ENCODE results near the gene SEPTIN10. TPM values are rescaled to one million over a fixed set of nuclear protein-coding genes. Genes with fewer than 3 reads are reported as not detected.

SEPTIN10 gene
- total RNA-seq, 1 experiment from 2014 or later, result 112 TPM

DNA sequence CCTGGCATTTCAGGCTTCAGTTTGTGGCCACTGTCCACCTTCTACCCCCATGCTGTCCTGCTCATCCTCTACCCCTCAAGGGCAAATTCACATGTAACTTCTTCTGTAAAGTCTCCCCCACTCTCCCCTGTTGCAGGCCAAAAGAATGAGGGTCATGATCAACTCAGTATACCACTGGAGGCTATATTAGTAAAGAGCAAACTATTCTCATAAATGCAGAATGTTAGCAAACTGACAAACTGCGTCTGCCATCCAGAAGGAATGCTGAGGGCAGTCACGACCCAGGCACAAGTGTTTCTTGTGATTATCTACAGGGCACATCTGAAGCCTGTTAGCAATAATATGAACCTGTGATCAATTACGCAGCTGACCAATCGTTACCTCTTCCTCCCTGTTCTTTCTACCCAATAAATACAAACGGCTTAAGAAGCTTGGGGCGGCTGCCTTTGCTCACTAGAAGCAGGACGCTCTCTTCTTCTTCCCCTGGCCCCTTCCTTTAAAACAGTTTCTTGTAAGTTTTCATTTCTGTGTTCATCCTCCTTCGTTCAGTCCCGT is 58.3 kb downstream of the SEPTIN10 start:
- POLR2A ChIA-PET (ENCODE audit: unreplicated experiment), result no interaction called here
- no peak for TF ChIP-seq EZH2 (IDR thresholded peaks at IDR 0.05; ENCODE audit: low read depth)
- TF ChIP-seq, protein P1, sequence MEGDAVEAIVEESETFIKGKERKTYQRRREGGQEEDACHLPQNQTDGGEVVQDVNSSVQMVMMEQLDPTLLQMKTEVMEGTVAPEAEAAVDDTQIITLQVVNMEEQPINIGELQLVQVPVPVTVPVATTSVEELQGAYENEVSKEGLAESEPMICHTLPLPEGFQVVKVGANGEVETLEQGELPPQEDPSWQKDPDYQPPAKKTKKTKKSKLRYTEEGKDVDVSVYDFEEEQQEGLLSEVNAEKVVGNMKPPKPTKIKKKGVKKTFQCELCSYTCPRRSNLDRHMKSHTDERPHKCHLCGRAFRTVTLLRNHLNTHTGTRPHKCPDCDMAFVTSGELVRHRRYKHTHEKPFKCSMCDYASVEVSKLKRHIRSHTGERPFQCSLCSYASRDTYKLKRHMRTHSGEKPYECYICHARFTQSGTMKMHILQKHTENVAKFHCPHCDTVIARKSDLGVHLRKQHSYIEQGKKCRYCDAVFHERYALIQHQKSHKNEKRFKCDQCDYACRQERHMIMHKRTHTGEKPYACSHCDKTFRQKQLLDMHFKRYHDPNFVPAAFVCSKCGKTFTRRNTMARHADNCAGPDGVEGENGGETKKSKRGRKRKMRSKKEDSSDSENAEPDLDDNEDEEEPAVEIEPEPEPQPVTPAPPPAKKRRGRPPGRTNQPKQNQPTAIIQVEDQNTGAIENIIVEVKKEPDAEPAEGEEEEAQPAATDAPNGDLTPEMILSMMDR (conservative IDR thresholded peaks at IDR 0.05), result no peak
- Histone ChIP-seq H3K36me3 (ENCODE audit: low read depth) (peaks cover 12% of the 10 kb centered on the region), H3K27me3 (ENCODE audit: insufficient read depth, low read depth) (no peaks in the 10 kb centered on the region), H3K4me2 (no peak overlapping the region), H3K79me2 (ENCODE audit: low read depth) (no peaks in the 10 kb centered on the region), H4K20me1 (ENCODE audit: insufficient read depth) (no peaks in the 10 kb centered on the region), H3K27ac (no peak overlapping the region), H2AFZ (no peak overlapping the region), H3F3A (ENCODE audit: insufficient read depth, low read depth) (peaks cover 6% of the 10 kb centered on the region), H3K4me3 (no peak overlapping the region), H3K9me3 (ENCODE audit: insufficient read depth, low read depth) (0 out of 2 replicates have a peak, but pooled peaks cover 4% of the 10 kb centered on the region), H3K4me1 (replicated peaks; ENCODE audit: insufficient read depth) (peaks cover 28% of the 10 kb centered on the region), H3K9me2 (ENCODE audit: insufficient read depth) (no peaks in the 10 kb centered on the region)
- DNase-seq, result no peak
- BruUV-seq (replicated peaks), result no TSS peak
- CTCF ChIA-PET, result no interaction called here
- intact Hi-C loops (cut with micrococcal nuclease; ENCODE audit: unreplicated experiment), result loop anchor here (5.0 kb wide), 1 partner anchor 147 kb away; no protein-coding TSS in a partner anchor

DNA sequence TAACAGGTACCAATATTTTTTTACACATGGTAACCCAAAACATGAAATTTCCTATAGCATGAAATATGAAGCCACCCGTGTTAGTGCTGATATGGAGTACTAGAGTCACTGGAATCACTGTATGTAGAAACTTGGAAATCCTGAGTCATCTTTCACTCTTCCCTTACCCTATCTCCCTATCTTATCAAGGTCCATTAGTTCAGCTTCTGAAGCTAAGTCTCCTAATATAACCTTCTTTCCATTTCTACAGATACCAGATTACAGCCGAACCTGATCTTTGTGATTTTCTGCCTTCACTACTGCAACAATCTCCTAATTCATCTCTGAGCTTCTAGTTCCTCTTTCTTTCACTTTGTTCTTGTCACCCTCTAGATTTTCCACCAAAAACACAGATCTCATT is 59.0 kb downstream of the SEPTIN10 start:
- no peak overlapping the region for H3K4me2 ChIP-seq
- H3K36me3 ChIP-seq (ENCODE audit: low read depth), result peaks cover 12% of the 10 kb centered on the region
- TF ChIP-seq, protein P1 (conservative IDR thresholded peaks at IDR 0.05), result no peak
- H3K9me3 ChIP-seq (ENCODE audit: insufficient read depth, low read depth), result 0 out of 2 replicates have a peak, but pooled peaks cover 4% of the 10 kb centered on the region
- H2AFZ ChIP-seq, result no peak overlapping the region
- POLR2A ChIA-PET (ENCODE audit: unreplicated experiment), result no interaction called here
- intact Hi-C loops (cut with micrococcal nuclease; ENCODE audit: unreplicated experiment), result loop anchor here (5.0 kb wide), 1 partner anchor 148 kb away; no protein-coding TSS in a partner anchor
- no peak for DNase-seq
- no peak overlapping the region for H3K27ac ChIP-seq
- peaks cover 6% of the 10 kb centered on the region for H3F3A ChIP-seq (ENCODE audit: insufficient read depth, low read depth)
- H3K79me2 ChIP-seq (ENCODE audit: low read depth), result no peaks in the 10 kb centered on the region
- CTCF ChIA-PET, result no interaction called here
- H3K9me2 ChIP-seq (ENCODE audit: insufficient read depth), result no peaks in the 10 kb centered on the region
- peaks cover 23% of the 10 kb centered on the region for H3K4me1 ChIP-seq (replicated peaks; ENCODE audit: insufficient read depth)
- no TSS peak for BruUV-seq (replicated peaks)
- H3K4me3 ChIP-seq, result no peak overlapping the region
- no peaks in the 10 kb centered on the region for H4K20me1 ChIP-seq (ENCODE audit: insufficient read depth)
- H3K27me3 ChIP-seq (ENCODE audit: insufficient read depth, low read depth), result no peaks in the 10 kb centered on the region

DNA sequence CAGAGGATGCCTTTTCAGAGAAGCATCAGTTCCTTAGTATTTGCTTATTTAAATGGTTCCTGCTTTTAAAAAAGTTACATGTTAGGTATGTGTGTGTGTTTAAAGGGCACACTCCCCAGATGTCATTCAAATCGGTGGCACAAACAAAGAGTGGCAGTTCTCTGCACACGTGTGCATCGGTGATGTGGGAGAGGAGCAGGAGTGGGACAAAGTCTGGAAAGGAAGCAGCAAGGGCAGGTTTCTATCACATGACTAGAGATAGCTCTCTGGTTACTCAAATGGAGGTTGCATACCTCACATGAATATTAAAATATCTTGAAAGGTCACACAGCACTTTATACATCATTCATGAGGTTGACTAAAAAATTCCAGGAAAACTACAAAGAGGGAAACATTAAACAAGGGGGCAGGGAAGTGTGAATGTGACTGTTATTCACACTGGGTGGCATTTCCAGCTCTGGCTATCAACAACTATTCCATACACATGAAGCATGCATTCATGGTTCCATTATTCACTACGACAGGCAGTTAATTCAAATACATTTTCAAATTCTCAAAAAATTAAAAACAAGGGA is 64.7 kb downstream of the SEPTIN10 start:
- no peaks in the 10 kb centered on the region for H3K4me1 ChIP-seq (replicated peaks; ENCODE audit: insufficient read depth)
- H2AFZ ChIP-seq, result no peak overlapping the region
- ChIA-PET CTCF (no interaction called here), POLR2A (ENCODE audit: unreplicated experiment) (no interaction called here)
- H3K9me2 ChIP-seq (ENCODE audit: insufficient read depth), result no peaks in the 10 kb centered on the region
- no peaks in the 10 kb centered on the region for H3K79me2 ChIP-seq (ENCODE audit: low read depth)
- no peak for DNase-seq
- no TSS peak for BruUV-seq (replicated peaks)
- no peak overlapping the region for H3K4me2 ChIP-seq
- no peaks in the 10 kb centered on the region for H3K27me3 ChIP-seq (ENCODE audit: insufficient read depth, low read depth)
- no peak overlapping the region for H3K4me3 ChIP-seq
- intact Hi-C loops (cut with micrococcal nuclease; ENCODE audit: unreplicated experiment), result loop anchor here (5.0 kb wide), 1 partner anchor 113 kb away; no protein-coding TSS in a partner anchor
- H3F3A ChIP-seq (ENCODE audit: insufficient read depth, low read depth), result peaks cover 9% of the 10 kb centered on the region; the same call in 1 of the 2 replicates
- H3K36me3 ChIP-seq (ENCODE audit: low read depth), result peaks cover 5% of the 10 kb centered on the region; the same call in 1 of the 2 replicates
- no peak overlapping the region for H3K27ac ChIP-seq
- no peaks in the 10 kb centered on the region for H3K9me3 ChIP-seq (ENCODE audit: insufficient read depth, low read depth)
- no peaks in the 10 kb centered on the region for H4K20me1 ChIP-seq (ENCODE audit: insufficient read depth)
- TF ChIP-seq, protein P1 (conservative IDR thresholded peaks at IDR 0.05), result no peak
- no peak for TF ChIP-seq EZH2 (IDR thresholded peaks at IDR 0.05; ENCODE audit: low read depth)
